GM19043 (cell line): ENCODE results near the gene BCAT1.
A peak's percentile ranks its signal among the peaks of the same experiment; 100 is the strongest.
"Not testable (repeated sequence)": the region's sequence is repeated elsewhere in the genome, so short reads cannot be mapped to it uniquely, and the experiment has no call there.

Experiments
- ATAC-seq: cut with Tn5 transposase; IDR thresholded peaks from one replicate; pipeline ENCODE4 v1.9.1; 2021; ENCODE audit warnings: low read depth; ENCODE audit not compliant: unreplicated experiment

BCAT1 gene

DNA sequence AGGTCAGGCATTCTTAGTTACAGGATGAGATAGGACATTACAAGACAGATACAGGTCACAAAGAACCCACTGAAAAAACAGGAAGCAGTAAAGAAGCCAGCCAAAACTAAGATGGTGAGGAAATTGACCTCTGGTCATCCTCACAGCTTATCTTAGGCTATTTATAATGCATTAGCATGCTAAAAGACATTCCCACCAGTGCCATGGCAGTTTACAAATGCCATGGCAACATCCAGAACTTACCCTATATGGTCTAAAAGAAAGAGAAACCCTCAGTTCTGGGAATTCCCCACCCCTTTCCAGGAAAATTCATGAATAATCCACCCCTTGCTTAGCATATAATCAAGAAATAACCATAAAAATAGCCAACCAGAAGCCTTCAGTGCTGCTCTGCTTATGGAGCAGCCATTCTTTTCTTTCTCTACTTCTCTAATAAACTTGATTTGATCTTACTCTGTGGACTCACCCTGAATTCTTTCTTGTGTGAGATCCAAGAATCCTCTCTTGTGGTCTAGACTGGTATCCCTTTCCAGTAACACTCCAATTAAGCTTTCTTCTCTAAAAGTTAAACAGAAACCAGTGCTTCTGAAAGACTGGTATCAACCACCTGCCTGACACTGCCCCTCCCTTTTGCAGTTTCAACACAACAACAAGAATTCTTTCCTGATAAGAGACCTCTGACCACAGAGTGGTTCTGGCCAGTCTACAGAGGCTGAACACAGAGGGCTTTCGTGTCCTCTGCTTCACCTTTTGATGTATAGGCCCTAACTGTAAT, 86.9 kb downstream of the BCAT1 start:
- no peak for ATAC-seq

DNA sequence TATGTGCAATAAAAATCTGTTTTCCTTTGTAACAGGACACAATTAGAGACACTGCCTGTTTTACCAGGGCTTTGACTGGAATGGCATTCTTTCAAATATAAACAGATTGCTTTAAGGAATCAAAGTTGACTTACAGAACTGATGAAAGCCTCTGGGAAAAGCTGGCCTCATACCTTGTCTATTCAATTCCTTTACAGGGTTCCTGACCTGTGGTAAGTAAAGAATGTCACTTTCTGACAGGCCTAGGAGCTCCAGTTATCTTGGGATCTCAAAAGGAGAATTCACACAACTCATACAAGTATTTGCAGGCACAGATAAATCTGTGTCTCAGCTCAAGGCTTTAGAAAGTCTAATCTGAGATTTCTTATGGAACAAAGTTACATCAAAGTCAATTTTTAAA, 88.4 kb downstream of the BCAT1 start:
- ATAC-seq = no peak

DNA sequence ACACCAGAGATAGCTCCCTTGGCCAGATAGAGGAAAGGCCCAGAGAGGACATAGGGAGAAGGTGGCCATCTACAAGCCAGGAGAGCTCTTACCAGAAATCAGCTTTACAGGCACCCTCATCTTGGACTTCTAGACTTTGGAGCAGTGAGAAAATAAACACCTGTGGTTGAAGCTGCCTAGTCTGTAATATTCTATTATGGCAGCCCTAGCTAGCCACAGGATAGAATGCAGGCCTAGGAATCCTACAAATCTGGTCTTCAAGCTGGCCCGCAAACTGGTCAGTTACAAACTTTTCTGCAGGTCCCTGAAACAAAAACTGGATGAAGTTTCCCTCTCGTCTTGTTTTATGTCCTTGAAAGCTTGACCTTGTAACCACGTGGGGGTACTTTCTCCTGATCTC, 92.4 kb downstream of the BCAT1 start:
- no peak for ATAC-seq

GRCh38 chr12:24854908-24855307, 94.0 kb downstream of the BCAT1 start:
- no peak for ATAC-seq

DNA sequence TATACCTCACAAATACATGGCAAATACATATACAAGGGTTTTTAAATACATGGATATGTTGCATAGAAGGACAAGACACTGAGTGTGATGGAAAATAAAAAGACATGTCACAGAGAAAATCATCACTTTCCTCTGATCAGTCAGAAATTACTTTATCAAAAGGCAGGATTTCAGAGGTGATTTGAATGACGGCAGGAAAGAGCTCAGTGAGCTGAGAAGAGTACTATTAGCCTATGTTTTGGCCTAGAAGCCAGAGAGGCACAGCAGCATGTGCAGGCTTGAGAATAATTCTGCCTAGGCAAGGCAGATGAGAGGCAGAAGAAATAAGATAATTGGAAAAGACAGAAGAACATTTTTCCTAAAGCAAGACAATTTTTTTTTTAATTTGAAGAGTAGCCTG, 94.9 kb downstream of the BCAT1 start:
- no peak for ATAC-seq

- ATAC-seq = no peak
Measured at GRCh38 chr12:24853588-24853987, 95.3 kb downstream of the BCAT1 start.

DNA sequence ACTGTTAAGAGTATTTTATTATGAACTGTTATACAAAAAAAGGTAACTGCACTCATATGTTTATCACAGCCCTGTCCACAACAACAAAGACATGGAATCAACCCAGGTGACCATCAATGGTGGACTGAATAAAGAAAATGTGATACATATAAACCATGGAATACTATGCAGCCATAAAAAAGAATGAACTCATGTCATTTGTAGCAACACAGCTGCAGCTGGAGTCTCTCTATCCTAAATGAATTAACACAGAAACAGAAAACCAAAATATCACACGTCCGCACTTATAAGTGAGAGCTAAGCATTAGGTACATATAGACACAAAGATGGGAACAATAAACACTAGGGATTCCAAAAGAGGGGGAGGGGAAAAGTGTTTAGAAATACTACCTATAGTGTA, 95.8 kb downstream of the BCAT1 start:
- ATAC-seq = no peak

DNA sequence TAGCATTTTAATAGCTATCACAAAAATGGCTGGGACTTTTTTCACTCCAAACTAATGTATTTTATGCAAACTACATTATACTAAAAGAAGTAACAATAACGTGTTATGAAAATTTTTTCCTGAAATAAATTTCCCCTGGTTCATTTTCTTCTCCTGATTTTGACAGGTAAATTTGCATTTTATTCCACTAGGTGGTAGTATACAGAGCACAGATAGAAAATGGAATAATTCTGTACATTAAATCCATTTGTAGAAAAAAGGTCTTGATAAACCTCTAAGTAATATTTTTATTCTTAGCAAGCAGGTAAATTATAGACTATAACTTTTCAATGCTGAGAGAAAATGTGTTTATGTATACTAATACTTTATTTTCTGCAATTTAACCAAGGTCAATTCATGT, 96.5 kb downstream of the BCAT1 start:
- no peak for ATAC-seq

GRCh38 chr12:24851883-24852282, 97.0 kb downstream of the BCAT1 start:
- not testable (repeated sequence) for ATAC-seq

DNA sequence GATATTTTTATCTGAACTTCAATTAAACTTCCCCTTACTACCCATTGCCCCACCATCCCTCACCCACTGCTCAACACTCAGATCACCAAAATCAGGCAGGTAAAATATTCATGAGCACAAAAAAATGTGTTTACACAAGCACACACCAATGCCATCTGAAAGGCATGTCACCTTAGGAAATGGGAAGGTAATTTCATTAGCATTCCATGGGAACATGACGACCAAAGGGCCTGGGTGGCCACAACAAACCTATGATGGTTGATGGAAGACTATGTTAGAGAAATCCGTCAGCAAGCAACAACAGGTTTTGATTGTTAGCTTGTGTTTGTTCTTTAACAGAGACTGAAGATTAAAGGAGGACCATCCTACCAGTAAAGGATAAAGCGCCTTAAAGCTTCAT, 97.6 kb downstream of the BCAT1 start:
- ATAC-seq = no peak

GRCh38 chr12:24850496-24850895, 98.4 kb downstream of the BCAT1 start:
- no peak for ATAC-seq

- ATAC-seq = no peak
Measured at GRCh38 chr12:24848941-24849477, 99.9 kb downstream of the BCAT1 start.

DNA sequence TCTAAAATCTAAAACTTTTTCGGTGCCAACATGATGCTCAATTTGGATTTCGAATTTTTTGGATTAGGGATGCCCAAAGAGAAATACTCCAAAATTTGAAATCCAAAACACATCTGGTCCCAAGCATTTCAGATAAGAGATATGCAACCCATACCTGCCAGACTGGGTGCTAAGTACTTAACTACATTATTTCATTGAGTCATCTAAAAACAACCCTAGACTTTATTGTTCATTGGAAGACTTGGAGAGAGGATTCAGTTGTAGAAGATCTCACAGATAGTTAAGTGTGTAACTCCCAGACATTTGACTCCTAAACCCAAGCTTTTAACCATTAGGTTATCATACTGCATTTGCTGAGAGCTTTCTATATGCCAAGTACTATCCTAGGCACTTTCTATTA, 102.2 kb downstream of the BCAT1 start:
- no peak for ATAC-seq

DNA sequence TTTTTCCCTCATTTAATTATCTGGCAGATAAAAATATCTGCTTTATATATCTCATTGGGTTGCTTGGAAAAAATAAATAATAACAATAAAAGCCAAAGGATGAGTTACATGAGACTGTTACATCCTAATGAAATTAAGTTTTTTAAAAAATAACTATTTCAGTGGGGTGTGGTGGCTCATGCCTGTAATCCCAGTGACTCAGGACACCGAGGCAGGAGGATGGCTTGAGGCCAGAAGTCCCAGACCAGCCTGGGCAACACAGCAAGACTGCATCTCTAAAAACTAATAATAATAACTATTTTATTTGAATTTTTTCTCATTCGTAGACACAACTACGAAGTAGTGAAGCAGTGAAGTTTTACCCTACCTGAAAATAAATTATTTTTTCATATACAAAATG, 103.3 kb downstream of the BCAT1 start:
- ATAC-seq = no peak

- ATAC-seq = no peak
Measured at GRCh38 chr12:24840046-24840800, 108.7 kb downstream of the BCAT1 start.

- peak; percentile 79 for ATAC-seq
Measured at GRCh38 chr12:24839268-24839791, 109.6 kb downstream of the BCAT1 start.

GRCh38 chr12:24838531-24838950, 110.4 kb downstream of the BCAT1 start:
- ATAC-seq = peak; percentile 42

DNA sequence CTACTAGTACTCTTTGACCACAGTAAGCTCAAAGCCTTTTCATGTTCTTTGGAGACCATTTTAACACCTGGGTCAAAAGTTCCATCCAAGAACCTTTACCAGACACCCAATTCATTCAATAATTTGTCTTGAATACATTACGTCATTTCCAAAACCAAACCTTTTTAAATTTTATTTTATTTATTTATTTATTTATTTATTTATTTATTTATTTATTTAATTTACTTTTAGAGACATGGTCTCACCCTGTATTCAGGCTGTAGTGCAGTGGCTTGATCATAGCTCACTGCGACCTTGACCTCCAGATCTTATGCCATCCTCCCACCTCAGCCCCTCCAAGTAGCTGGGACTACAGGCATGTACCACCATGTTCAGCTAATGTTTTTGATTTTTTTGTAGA, 113.5 kb downstream of the BCAT1 start:
- ATAC-seq = no peak

GRCh38 chr12:24833513-24833912, 115.4 kb downstream of the BCAT1 start:
- ATAC-seq = no peak

- ATAC-seq = no peak
Measured at GRCh38 chr12:24823808-24824515, 124.9 kb downstream of the BCAT1 start.
